ENCODE data around the gene NLN.

DNA sequence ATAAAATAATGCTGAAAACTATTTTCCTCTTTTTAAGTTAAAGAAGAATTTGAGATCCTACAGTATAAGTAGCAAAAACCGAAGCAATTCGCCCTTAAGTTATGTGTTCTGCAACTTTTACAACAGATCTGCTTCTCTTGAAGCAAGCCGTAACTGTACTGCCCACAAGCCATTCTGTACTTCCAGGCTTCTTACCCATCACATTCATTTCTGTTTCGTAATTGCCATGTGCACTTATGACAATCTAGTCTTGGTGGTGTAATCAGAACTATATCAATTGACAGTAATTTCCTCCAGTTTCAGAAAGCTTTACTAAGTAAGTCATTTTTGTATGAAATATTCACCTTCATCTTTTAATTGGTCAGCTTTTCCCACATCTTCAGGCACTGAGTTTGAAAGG is 13.9 kb upstream of the NLN start:
- TF ChIP-seq EZH2phosphoT487 (IDR thresholded peaks at IDR 0.05; ENCODE audit: insufficient read depth, low read depth) (no peak), EZH2 (IDR thresholded peaks at IDR 0.05; ENCODE audit: insufficient read depth, poor library complexity, severe bottlenecking) (no peak)

Measured in GM23248 (cell line).